Activated CD4-positive, alpha-beta T cell treated with anti-CD3 and anti-CD28 coated beads for 1 hour (primary cell): Measurements from ENCODE around the gene NHLRC4.
A peak's percentile ranks its signal among the peaks of the same experiment; 100 is the strongest.

Source experiments
- DNase-seq: peaks from one replicate; pipeline ENCODE4 v3.0.0-alpha.2; 2020

Gene NHLRC4

GRCh38 chr16:566475-567372 is at the start of gene NHLRC4:
Gene NHLRC4, plus strand, starts transcription at chr16:567005. Its CDS starts 1,043 bp downstream, at chr16:568048.
- peak; percentile 21 for DNase-seq

GRCh38 chr16:518858-519257 is 47.9 kb upstream of the NHLRC4 start:
- DNase-seq, result no peak

- no peak for DNase-seq
Observed at GRCh38 chr16:519425-519824, 47.4 kb upstream of the NHLRC4 start.

GRCh38 chr16:519841-520687 is 46.7 kb upstream of the NHLRC4 start:
- no peak for DNase-seq

- DNase-seq, result no peak
Observed at GRCh38 chr16:520847-521246, 46.0 kb upstream of the NHLRC4 start.

- DNase-seq, result no peak
Observed at GRCh38 chr16:521381-522210, 45.2 kb upstream of the NHLRC4 start.

GRCh38 chr16:522320-523096 is 44.3 kb upstream of the NHLRC4 start:
- DNase-seq, result no peak

GRCh38 chr16:523097-523741 is 43.6 kb upstream of the NHLRC4 start:
- DNase-seq, result no peak

GRCh38 chr16:524274-525040 is 42.3 kb upstream of the NHLRC4 start:
- DNase-seq, result no peak

GRCh38 chr16:525123-525519 is 41.7 kb upstream of the NHLRC4 start:
- DNase-seq, result no peak

GRCh38 chr16:525520-526180 is 41.2 kb upstream of the NHLRC4 start:
- peak; percentile 51 for DNase-seq

- no peak for DNase-seq
Observed at GRCh38 chr16:526181-527014, 40.4 kb upstream of the NHLRC4 start.

GRCh38 chr16:527015-527903 is 39.5 kb upstream of the NHLRC4 start, which contains the start of gene CAPN15:
Gene CAPN15, plus strand, starts transcription at chr16:527712. Its CDS starts 19,127 bp downstream, at chr16:546839.
- peak; percentile 79 for DNase-seq

- no peak for DNase-seq
Observed at GRCh38 chr16:528111-529011, 38.4 kb upstream of the NHLRC4 start.

GRCh38 chr16:529012-529575 is 37.7 kb upstream of the NHLRC4 start:
- no peak for DNase-seq

- DNase-seq, result no peak
Observed at GRCh38 chr16:530111-530817, 36.5 kb upstream of the NHLRC4 start.
